GM12872 (cell line): ENCODE data around the gene ITPR1.

Experiments
- TF ChIP-seq, protein P1 (sequence below): IDR thresholded peaks from 3 replicates; pipeline ENCODE4 v1.5.1; 2011; ENCODE audit warnings: low read depth, mild to moderate bottlenecking, low read length, moderate library complexity; ENCODE audit not compliant: insufficient read depth

ITPR1 gene

GRCh38 chr3:4758249-4758860, 265.2 kb downstream of the ITPR1 start:
- TF ChIP-seq, protein P1, sequence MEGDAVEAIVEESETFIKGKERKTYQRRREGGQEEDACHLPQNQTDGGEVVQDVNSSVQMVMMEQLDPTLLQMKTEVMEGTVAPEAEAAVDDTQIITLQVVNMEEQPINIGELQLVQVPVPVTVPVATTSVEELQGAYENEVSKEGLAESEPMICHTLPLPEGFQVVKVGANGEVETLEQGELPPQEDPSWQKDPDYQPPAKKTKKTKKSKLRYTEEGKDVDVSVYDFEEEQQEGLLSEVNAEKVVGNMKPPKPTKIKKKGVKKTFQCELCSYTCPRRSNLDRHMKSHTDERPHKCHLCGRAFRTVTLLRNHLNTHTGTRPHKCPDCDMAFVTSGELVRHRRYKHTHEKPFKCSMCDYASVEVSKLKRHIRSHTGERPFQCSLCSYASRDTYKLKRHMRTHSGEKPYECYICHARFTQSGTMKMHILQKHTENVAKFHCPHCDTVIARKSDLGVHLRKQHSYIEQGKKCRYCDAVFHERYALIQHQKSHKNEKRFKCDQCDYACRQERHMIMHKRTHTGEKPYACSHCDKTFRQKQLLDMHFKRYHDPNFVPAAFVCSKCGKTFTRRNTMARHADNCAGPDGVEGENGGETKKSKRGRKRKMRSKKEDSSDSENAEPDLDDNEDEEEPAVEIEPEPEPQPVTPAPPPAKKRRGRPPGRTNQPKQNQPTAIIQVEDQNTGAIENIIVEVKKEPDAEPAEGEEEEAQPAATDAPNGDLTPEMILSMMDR = no peak

DNA sequence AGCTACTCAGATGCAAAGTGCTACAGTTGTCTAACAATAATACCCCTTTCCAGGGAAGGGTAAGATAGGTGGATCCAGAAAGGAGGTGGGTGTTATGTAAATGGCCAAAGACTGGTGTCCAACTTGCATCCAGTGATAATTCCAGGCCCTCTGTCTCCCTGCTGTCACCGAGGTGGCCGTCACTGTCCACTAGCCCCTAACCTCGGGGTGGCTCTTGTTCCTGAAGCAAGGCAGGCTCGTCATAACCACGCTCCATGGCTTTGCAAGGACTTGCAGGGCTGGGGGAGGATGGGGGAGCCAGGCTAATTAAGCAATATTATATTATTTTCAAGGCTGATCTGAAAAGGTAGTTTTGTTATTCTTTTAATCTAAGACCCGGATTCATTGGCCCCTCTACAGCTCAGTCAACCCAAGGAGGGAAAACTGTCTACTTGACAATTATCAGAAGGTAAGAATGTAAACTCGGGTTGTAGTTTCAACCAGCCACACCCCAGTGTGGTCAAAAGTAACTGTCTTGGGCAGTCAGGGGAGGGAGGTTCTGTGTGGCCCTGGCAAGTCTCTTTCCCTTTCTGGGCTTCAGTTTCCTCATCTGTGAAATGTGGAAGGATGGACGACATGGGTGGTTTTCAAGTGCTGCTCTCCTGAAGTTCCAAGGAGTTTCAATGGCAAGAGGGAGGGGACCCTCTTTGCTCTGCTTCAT, 266.0 kb downstream of the ITPR1 start:
- TF ChIP-seq, protein P1 = no peak

DNA sequence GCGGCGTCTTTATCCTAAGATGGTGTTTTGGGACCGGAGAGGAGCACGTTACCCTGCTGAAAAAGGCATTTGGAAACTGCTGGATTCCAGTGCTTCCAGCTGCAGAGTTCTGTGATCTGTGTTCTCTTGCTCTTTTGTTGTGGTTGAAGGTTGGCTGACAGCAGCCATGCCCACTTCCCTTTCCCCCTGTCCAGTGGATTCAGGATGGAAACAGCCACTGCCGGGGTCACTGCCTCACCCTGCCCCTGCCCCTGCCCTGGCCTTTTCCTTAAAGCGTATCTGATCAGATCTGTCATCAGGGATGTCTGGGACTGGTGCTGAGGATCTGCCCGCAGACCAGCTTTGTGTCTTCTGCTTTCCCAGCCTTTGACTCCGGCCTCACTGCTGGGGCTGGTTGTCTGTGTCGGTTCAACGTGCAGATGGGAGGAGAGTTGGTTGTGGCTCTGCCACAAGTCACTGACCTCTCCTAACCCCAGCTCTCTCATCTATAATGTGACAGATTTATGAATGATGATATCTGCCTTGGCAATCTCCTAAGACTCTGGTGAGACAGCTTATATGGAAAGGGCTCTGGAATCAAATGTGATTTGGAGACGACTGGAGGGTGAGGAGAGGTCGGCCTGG, 266.7 kb downstream of the ITPR1 start:
- TF ChIP-seq, protein P1 = no peak

- TF ChIP-seq, protein P1 = no peak
These were observed 268.6 kb downstream of the ITPR1 start for GRCh38 chr3:4761759-4762158.

DNA sequence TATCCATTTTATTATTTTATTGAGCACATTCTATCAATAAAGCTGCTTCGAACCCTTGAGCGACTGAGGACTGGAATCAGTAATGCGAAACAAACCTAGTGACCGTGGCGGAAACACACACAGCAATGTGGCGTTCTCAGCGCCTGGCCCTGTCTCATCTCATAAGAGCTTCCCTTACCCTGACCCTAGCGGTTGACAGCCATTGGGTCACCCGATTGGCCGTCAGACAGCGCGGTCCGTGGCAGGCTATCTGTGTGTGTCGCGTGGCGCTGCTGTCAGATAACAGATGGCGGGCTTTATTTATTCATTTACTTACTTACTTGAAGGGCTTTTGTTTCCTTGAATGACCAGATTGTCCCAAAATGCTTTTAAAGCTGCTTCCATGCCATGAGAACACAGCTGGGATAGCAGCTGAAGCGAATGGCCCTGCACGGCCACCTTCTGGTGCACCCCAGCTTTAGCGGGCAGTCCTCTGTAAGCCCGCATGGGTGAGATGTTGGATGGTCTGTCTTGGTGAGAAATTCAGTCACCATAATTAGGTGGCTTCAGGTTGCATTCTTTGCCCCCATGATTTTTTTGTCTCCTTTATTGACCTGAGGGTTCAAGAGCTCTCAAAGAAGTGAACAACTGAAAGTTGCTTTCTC, 270.6 kb downstream of the ITPR1 start:
- TF ChIP-seq, protein P1 = no peak

DNA sequence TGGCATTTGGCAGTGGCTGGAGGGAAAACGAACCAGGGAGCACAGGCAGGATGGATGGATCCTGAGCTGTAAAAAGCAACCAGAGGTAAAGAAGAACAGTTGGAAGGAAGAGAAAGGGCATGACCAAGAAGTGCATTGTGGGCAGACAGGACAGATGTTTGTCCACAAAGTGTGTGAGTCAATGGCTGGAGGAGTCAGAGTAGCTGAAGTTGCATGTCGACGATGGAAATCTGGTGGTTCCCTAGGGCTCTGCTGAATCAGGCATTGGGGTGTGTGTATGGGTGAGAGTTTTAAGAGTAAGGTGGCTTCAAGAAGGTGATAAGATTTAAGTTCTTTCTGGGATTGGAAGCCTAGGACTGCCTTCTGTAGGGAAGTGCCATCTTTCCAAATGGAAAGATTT, 272.1 kb downstream of the ITPR1 start:
- TF ChIP-seq, protein P1 = no peak

- TF ChIP-seq, protein P1 = no peak
These were observed 273.1 kb downstream of the ITPR1 start for GRCh38 chr3:4766263-4766662.
